OCI-LY7 (cell line): ENCODE data around the gene KLK8. TPM values are rescaled to one million over a fixed set of nuclear protein-coding genes. Genes with fewer than 3 reads are reported as not detected.
A peak's percentile ranks its signal among the peaks of the same experiment; 100 is the strongest.

Source experiments
- BruUV-seq: library from RNA; stranded (reverse); fragments of 400-500 nt; replicated peaks from 2 replicates; lab custom pipeline; 2021; lab: Mats Ljungman, UMichigan
- CTCF ChIA-PET: fragments of 300-600 bp; sonication (Branson Sonifier 250); formaldehyde crosslinking; loops from one replicate; lab custom pipeline; 2022; ENCODE audit warnings: antibody characterized with exemption; ENCODE audit not compliant: unreplicated experiment; lab: Charles Lee
- POLR2A ChIA-PET: fragments of 300-600 bp; sonication (Branson Sonifier 250); formaldehyde crosslinking; loops from one replicate; lab custom pipeline; 2022; ENCODE audit warnings: antibody characterized with exemption; lab: Charles Lee
- DNase-seq: peaks from one replicate; pipeline ENCODE4 v3.0.0-alpha.2; 2015; ENCODE audit warnings: low spot score
- H2AFZ ChIP-seq: fragments of 200-600 bp; sonication (generic), shearing (Covaris generic); 2 replicates; pipeline ENCODE4 v1.6.1; 2014; ENCODE audit warnings: mild to moderate bottlenecking, antibody characterized with exemption, low read length, moderate library complexity
- H3K27ac ChIP-seq: fragments of 200-600 bp; sonication (generic); 2 replicates; pipeline ENCODE4 v1.5.1; 2014; ENCODE audit warnings: mixed run types, low read depth, mild to moderate bottlenecking, moderate library complexity, low read length, inconsistent platforms; ENCODE audit not compliant: poor library complexity, severe bottlenecking
- H3K36me3 ChIP-seq: fragments of 200-600 bp; sonication (generic); 2 replicates; pipeline ENCODE4 v1.6.1; 2014; ENCODE audit warnings: mild to moderate bottlenecking, antibody characterized with exemption, low read length, moderate library complexity, mixed read lengths; ENCODE audit not compliant: insufficient read depth
- H3K4me1 ChIP-seq: fragments of 200-600 bp; sonication (generic); 2 replicates; pipeline ENCODE4 v1.5.1; 2014; ENCODE audit warnings: mild to moderate bottlenecking, low read length; ENCODE audit not compliant: insufficient read depth, poor library complexity, severe bottlenecking
- H3K4me2 ChIP-seq: fragments of 200-600 bp; sonication (generic); 2 replicates; pipeline ENCODE4 v1.6.1; 2014; ENCODE audit warnings: mild to moderate bottlenecking, low read length
- H3K4me3 ChIP-seq: fragments of 200-600 bp; sonication (generic); 2 replicates; pipeline ENCODE4 v1.5.1; 2014; ENCODE audit warnings: mild to moderate bottlenecking, low read depth, low read length; ENCODE audit not compliant: poor library complexity, severe bottlenecking
- H3K79me2 ChIP-seq: fragments of 200-600 bp; sonication (generic); 2 replicates; pipeline ENCODE4 v1.6.1; 2016; ENCODE audit warnings: low read depth, mild to moderate bottlenecking, low read length, moderate library complexity, mixed read lengths; ENCODE audit not compliant: insufficient read depth
- H3K9me2 ChIP-seq: fragments of 200-600 bp; sonication (generic); 2 replicates; pipeline ENCODE4 v1.6.1; 2016; ENCODE audit warnings: mild to moderate bottlenecking, low read length, mixed read lengths; ENCODE audit not compliant: insufficient read depth
- H3K9me3 ChIP-seq: fragments of 200-600 bp; sonication (generic); 2 replicates; pipeline ENCODE4 v1.6.1; 2014; ENCODE audit warnings: mild to moderate bottlenecking, mixed run types, low read length, mixed read lengths
- H4K20me1 ChIP-seq: fragments of 200-600 bp; sonication (generic); 2 replicates; pipeline ENCODE4 v1.6.1; 2014; ENCODE audit warnings: mild to moderate bottlenecking, antibody characterized with exemption, low read length, moderate library complexity, mixed read lengths; ENCODE audit not compliant: insufficient read depth
- CTCF ChIP-seq: fragments of 200-600 bp; sonication (generic); conservative IDR thresholded peaks from 2 replicates; pipeline ENCODE4 v1.5.1; 2014; ENCODE audit warnings: mild to moderate bottlenecking, antibody characterized with exemption, low read length, moderate library complexity, mixed read lengths
- EZH2phosphoT487 ChIP-seq: fragments of 200-600 bp; sonication (generic); IDR thresholded peaks from 2 replicates; pipeline ENCODE4 v1.6.1; 2018; ENCODE audit warnings: low read depth, borderline replicate concordance, mild to moderate bottlenecking, mixed run types, antibody characterized with exemption, low read length, moderate library complexity, mixed read lengths
- intact Hi-C: fragments of 100-400 bp; cut with micrococcal nuclease; formaldehyde crosslinking; loops from one replicate; pipeline ENCODE4 v1.10.0; 2022; ENCODE audit not compliant: unreplicated experiment
- total RNA-seq, 2 experiments: library from RNA; depleted of rRNA in 1 of 2; stranded (reverse); fragments of >200 nt in 1 of 2; shearing (Covaris generic) in 1 of 2; gene quantifications; 2 replicates each; pipeline ENCODE4 v1.2.3, GENCODE V29; 2014 to 2022

The KLK8 gene
- total RNA-seq, 2 experiments from 2014 or later, result not detected

- no peaks in the 10 kb centered on the region for H3K9me2 ChIP-seq
- H3K27ac ChIP-seq, result no peak overlapping the region
- no peak overlapping the region for H2AFZ ChIP-seq
- H3K4me2 ChIP-seq, result no peak overlapping the region
- no peak for DNase-seq
- no peak for TF ChIP-seq CTCF
- TF ChIP-seq EZH2phosphoT487, result no peak
- H3K4me1 ChIP-seq, result no peaks in the 10 kb centered on the region
- CTCF ChIA-PET, result no interaction called here
- H4K20me1 ChIP-seq, result no peaks in the 10 kb centered on the region
- H3K9me3 ChIP-seq, result no peaks in the 10 kb centered on the region
- no TSS peak for BruUV-seq
- no peaks in the 10 kb centered on the region for H3K36me3 ChIP-seq
- POLR2A ChIA-PET, result no interaction called here
- H3K79me2 ChIP-seq, result no peaks in the 10 kb centered on the region
- no peak overlapping the region for H3K4me3 ChIP-seq
- intact Hi-C loops, result no loop called here
These were observed 3.8 kb upstream of the KLK8 start for GRCh38 chr19:51005248-51005647.

- H3K36me3 ChIP-seq, result no peaks in the 10 kb centered on the region
- H2AFZ ChIP-seq, result no peak overlapping the region
- TF ChIP-seq EZH2phosphoT487 (no peak), CTCF (no peak)
- no peak for DNase-seq
- H3K79me2 ChIP-seq, result no peaks in the 10 kb centered on the region
- no peaks in the 10 kb centered on the region for H4K20me1 ChIP-seq
- no peaks in the 10 kb centered on the region for H3K4me1 ChIP-seq
- H3K9me2 ChIP-seq, result no peaks in the 10 kb centered on the region
- BruUV-seq, result no TSS peak
- POLR2A ChIA-PET, result no interaction called here
- H3K4me2 ChIP-seq, result no peak overlapping the region
- CTCF ChIA-PET, result no interaction called here
- intact Hi-C loops, result no loop called here
- no peak overlapping the region for H3K4me3 ChIP-seq
- no peaks in the 10 kb centered on the region for H3K9me3 ChIP-seq
- H3K27ac ChIP-seq, result no peak overlapping the region
These were observed 1.9 kb upstream of the KLK8 start for GRCh38 chr19:51003316-51003715.

GRCh38 chr19:51002542-51003311 lies 1.3 kb upstream of the KLK8 start:
- no TSS peak for BruUV-seq

More at GRCh38 chr19:51002542-51003311, 1.3 kb upstream of the KLK8 start:
- no peaks in the 10 kb centered on the region for H3K79me2 ChIP-seq
- no peaks in the 10 kb centered on the region for H3K9me2 ChIP-seq
- no peak overlapping the region for H3K4me3 ChIP-seq
- H3K27ac ChIP-seq, result no peak overlapping the region
- peak; percentile 25 for DNase-seq
- no peaks in the 10 kb centered on the region for H3K9me3 ChIP-seq
- no peak for TF ChIP-seq CTCF
- TF ChIP-seq EZH2phosphoT487, result no peak
- no peaks in the 10 kb centered on the region for H3K36me3 ChIP-seq
- no peaks in the 10 kb centered on the region for H3K4me1 ChIP-seq
- ChIA-PET POLR2A (no interaction called here), CTCF (no interaction called here)
- no peak overlapping the region for H2AFZ ChIP-seq
- intact Hi-C loops, result no loop called here
- no peak overlapping the region for H3K4me2 ChIP-seq
- no peaks in the 10 kb centered on the region for H4K20me1 ChIP-seq
